Naive B cell (primary cell): Measurements from ENCODE around the gene SP100. TPM values are rescaled to one million over a fixed set of nuclear protein-coding genes. Genes with fewer than 3 reads are reported as not detected.
"Not testable (repeated sequence)": the region's sequence is repeated elsewhere in the genome, so short reads cannot be mapped to it uniquely, and the experiment has no call there.

Source experiments
- ATAC-seq, 2 donors: fragments of 150-1000 bp; cut with Tn5 transposase; 2 replicates each; pipeline ENCODE4 v1.10.0; 2021; ENCODE audit warnings: low read depth in 2 of 2, mild to moderate bottlenecking in 2 of 2, moderate library complexity in 2 of 2
- DNase-seq: peaks from one replicate; pipeline ENCODE4 v3.0.0; 2022
- H3K27ac Mint-ChIP-seq, 6 donors: one replicate each; pipeline ENCODE4 v1.8.0; 2020 to 2022; ENCODE audit warnings: mild to moderate bottlenecking in 6 of 6, mixed read lengths in 6 of 6, moderate library complexity in 5 of 6, inconsistent platforms in 2 of 6
- H3K27me3 Mint-ChIP-seq, 3 donors: one replicate each; pipeline ENCODE4 v1.8.0; 2021 to 2022; ENCODE audit warnings: mixed read lengths in 3 of 3, mild to moderate bottlenecking in 1 of 3
- H3K36me3 Mint-ChIP-seq, 2 donors: one replicate each; pipeline ENCODE4 v1.8.0; 2020 to 2022; ENCODE audit warnings: mixed read lengths in 2 of 2, inconsistent platforms in 1 of 2, mild to moderate bottlenecking in 1 of 2
- H3K4me1 Mint-ChIP-seq, 3 donors: one replicate each; pipeline ENCODE4 v1.8.0; 2020 to 2022; ENCODE audit warnings: mixed read lengths in 3 of 3, inconsistent platforms in 1 of 3, mild to moderate bottlenecking in 1 of 3, moderate library complexity in 1 of 3
- H3K4me3 Mint-ChIP-seq, 8 donors: one replicate each; pipeline ENCODE4 v1.8.0; 2020 to 2022; ENCODE audit warnings: mild to moderate bottlenecking in 8 of 8, mixed read lengths in 8 of 8, moderate library complexity in 8 of 8, inconsistent platforms in 2 of 8
- H3K9me3 Mint-ChIP-seq, 7 donors: one replicate each; pipeline ENCODE4 v1.8.0; 2020 to 2022; ENCODE audit warnings: mixed read lengths in 7 of 7, mild to moderate bottlenecking in 5 of 7, inconsistent platforms in 2 of 7, moderate library complexity in 1 of 7
- polyA plus RNA-seq, 6 donors: library from polyadenylated mRNA; unstranded; fragments of 300-500 nt; fragmentation: Illumina TruSeq; gene quantifications; one replicate each; pipeline ENCODE4 v1.2.3, GENCODE V29; 2021; ENCODE audit warnings: low read depth in 6 of 6

Gene SP100
- polyA plus RNA-seq, 6 donors from 2014 or later = 188 to 428 (median 231) TPM

DNA sequence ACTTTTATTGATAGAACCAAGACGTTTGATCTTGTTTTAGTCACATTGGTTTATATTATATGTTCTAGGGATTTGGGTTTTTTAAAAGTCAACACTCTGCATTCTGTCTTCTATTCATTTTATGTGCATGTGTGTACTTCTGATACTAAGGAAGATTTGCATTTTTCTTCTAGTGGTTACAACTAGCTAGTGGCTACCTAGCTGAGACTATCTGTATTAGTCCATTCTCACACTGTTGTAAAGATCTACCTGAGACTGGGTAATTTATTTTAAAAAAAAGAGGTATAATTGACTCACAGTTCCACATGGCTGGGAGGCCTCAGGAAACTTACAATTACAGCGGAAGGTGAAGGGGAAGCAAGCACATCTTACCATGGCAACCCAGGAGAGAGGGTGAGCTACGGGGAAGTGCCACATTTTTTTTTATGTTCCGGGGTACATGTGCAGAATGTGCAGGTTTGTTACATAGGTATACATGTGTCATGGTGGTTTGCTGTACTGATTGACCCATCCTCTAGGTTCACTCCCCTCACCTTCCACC, 69.9 kb downstream of the SP100 start:
- Mint-ChIP-seq H3K36me3 (peaks cover 81 to 84% of the 10 kb centered on the region in 2 donors), H3K9me3 (peaks cover 4 to 25% (median 16%) of the 10 kb centered on the region in 7 donors), H3K4me3 (peak overlapping the region in 2 of 8 donors; percentile 70 to 76), H3K27me3 (no peaks in the 10 kb centered on the region), H3K27ac (peak overlapping the region in 4 of 6 donors; percentile 37 to 88 (median 70)), H3K4me1 (peaks cover 42 to 67% (median 50%) of the 10 kb centered on the region in 3 donors)
- DNase-seq (peak; percentile 46), ATAC-seq (peak in 1 of 2 donors; percentile 92)

DNA sequence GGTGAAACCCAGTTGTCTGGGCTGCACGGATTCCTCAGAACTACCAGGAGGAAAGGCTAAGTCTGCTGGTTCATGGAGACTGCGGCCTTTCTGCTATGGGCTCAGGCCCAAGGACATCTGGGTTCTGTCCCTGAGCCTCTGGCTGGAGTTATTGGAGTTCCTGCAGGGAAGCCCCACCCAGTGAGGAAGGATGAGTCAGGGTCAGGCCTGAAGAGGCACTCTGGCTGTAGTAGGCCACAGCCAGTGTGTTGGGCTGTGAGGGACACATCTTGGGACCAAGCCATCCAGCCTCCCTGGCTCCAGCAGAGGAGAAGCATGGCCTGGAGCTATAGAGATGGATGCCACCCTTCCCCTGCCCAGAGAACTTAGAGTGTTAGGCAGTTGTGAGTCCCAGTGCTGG, 75.2 kb downstream of the SP100 start:
- not testable (repeated sequence) for ATAC-seq, H3K27me3 Mint-ChIP-seq, DNase-seq
- peak overlapping the region in 1 of 8 donors; percentile 64 for H3K4me3 Mint-ChIP-seq
- peaks cover 4 to 25% (median 19%) of the 10 kb centered on the region in 7 donors for H3K9me3 Mint-ChIP-seq
- H3K36me3 Mint-ChIP-seq = peaks cover 79 to 87% of the 10 kb centered on the region in 2 donors
- peak overlapping the region in 4 of 6 donors; percentile 12 to 92 (median 86) for H3K27ac Mint-ChIP-seq
- H3K4me1 Mint-ChIP-seq = peaks cover 44 to 86% (median 72%) of the 10 kb centered on the region in 3 donors

DNA sequence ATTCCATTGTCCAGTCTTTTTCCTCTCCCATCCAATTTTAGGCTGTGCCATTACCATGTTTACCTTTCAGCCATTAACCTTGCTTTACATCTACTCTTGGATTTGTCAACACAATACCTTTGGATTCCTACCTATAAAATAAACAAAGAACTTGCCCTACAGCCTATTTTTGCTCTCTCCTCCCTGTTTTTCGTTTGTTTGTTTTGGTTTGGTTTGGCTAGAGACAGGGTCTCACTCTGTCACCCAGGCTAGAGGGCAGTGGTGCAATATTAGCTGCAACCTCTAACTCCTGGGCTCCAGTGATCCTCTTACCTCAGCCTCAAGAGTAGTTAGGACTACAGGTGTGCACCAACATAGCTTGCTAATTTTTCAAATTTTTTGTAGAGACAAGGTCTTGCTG, 76.1 kb downstream of the SP100 start:
- H3K27ac Mint-ChIP-seq = peak overlapping the region in 5 of 6 donors; percentile 2 to 92 (median 70)
- DNase-seq (no peak), ATAC-seq (no peak)
- peaks cover 5 to 22% (median 17%) of the 10 kb centered on the region in 7 donors for H3K9me3 Mint-ChIP-seq
- peaks cover 73 to 81% of the 10 kb centered on the region in 2 donors for H3K36me3 Mint-ChIP-seq
- H3K4me3 Mint-ChIP-seq = peak overlapping the region in 4 of 8 donors; percentile 17 to 73 (median 46)
- H3K4me1 Mint-ChIP-seq = peaks cover 46 to 88% (median 78%) of the 10 kb centered on the region in 3 donors
- no peaks in the 10 kb centered on the region for H3K27me3 Mint-ChIP-seq

DNA sequence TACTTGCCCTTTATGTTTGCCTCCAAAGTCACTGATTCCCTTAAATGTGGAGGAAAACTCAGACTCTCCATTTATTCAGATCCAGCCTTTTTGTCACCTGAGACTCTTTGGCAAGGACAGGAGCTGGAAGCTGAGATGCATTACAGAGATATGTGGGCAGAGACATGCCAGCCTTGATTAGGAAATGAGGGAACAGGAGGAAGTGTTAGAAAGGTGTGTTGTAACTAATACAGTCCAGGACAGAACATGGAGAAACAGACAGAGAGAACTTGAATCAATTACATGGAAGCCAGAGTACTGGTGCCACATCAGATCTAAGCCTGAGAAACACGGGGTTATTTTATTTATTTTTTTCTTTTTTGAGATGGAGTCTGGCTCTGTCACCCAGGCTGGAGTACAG, 79.0 kb downstream of the SP100 start:
- H3K4me3 Mint-ChIP-seq = peak overlapping the region in 3 of 8 donors; percentile 24 to 50 (median 26)

GRCh38 chr2:230496891-230497290, 80.9 kb downstream of the SP100 start:
- peak overlapping the region; percentile 85 to 97 (median 94) for H3K27ac Mint-ChIP-seq
- H3K36me3 Mint-ChIP-seq = peaks cover 69 to 72% of the 10 kb centered on the region in 2 donors
- H3K4me3 Mint-ChIP-seq = peak overlapping the region; percentile 36 to 88 (median 78)
- DNase-seq (peak; percentile 16), ATAC-seq (peak; percentile 65 to 72)
- peaks cover 43 to 74% (median 69%) of the 10 kb centered on the region in 3 donors for H3K4me1 Mint-ChIP-seq
- peaks cover 0 to 9% (median 2%) of the 10 kb centered on the region in 7 donors for H3K9me3 Mint-ChIP-seq
- H3K27me3 Mint-ChIP-seq = no peaks in the 10 kb centered on the region

More for the DNA sequence above, 79.0 kb downstream of the SP100 start:
- Mint-ChIP-seq H3K27me3 (no peaks in the 10 kb centered on the region), H3K36me3 (peaks cover 74 to 78% of the 10 kb centered on the region in 2 donors), H3K9me3 (peaks cover 3 to 11% (median 8%) of the 10 kb centered on the region in 7 donors), H3K27ac (peak overlapping the region; percentile 33 to 93 (median 54)), H3K4me1 (peaks cover 53 to 87% (median 78%) of the 10 kb centered on the region in 3 donors)
- ATAC-seq (no peak), DNase-seq (no peak)

- H3K27ac Mint-ChIP-seq = peak overlapping the region; percentile 75 to 96 (median 91)
- H3K4me3 Mint-ChIP-seq = peak overlapping the region in 4 of 8 donors; percentile 15 to 88 (median 44)
- no peaks in the 10 kb centered on the region for H3K27me3 Mint-ChIP-seq
- peaks cover 61 to 70% of the 10 kb centered on the region in 2 donors for H3K36me3 Mint-ChIP-seq
- ATAC-seq (no peak), DNase-seq (no peak)
- peaks cover 36 to 64% (median 63%) of the 10 kb centered on the region in 3 donors for H3K4me1 Mint-ChIP-seq
- H3K9me3 Mint-ChIP-seq = peaks cover 0 to 9% (median 2%) of the 10 kb centered on the region in 7 donors
Observed at GRCh38 chr2:230498506-230499107, 82.6 kb downstream of the SP100 start.

- Mint-ChIP-seq H3K36me3 (peaks cover 47 to 70% of the 10 kb centered on the region in 2 donors), H3K27me3 (no peaks in the 10 kb centered on the region), H3K9me3 (peaks cover 0 to 4% (median 0%) of the 10 kb centered on the region in 7 donors), H3K4me1 (peaks cover 36 to 65% (median 49%) of the 10 kb centered on the region in 3 donors), H3K27ac (peak overlapping the region in 3 of 6 donors; percentile 69 to 79 (median 78)), H3K4me3 (no peak overlapping the region)
- ATAC-seq (no peak), DNase-seq (no peak)
Observed at GRCh38 chr2:230502593-230502992, 86.6 kb downstream of the SP100 start.

DNA sequence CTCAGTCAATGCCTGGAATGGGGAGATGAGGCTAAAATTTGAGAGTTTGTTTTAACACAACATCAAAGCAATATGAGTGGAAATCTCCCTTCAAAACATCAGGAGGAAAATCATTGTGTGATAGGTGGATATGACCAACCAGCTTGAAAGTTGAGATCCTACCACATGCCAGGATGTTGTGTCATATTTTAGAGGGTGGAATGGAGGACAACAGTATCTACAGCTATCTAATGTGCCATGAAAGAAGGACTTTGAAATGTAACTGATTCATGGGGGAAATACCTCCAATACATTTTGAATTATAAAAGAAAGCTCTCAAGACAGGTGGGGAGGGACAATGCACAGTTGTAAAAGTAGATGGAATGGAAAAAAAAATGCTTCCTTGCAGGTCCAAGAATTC, 87.8 kb downstream of the SP100 start:
- H3K27ac Mint-ChIP-seq = peak overlapping the region in 4 of 6 donors; percentile 12 to 79 (median 48)
- H3K27me3 Mint-ChIP-seq = no peaks in the 10 kb centered on the region
- peak overlapping the region in 1 of 8 donors; percentile 54 for H3K4me3 Mint-ChIP-seq
- peaks cover 34 to 58% (median 42%) of the 10 kb centered on the region in 3 donors for H3K4me1 Mint-ChIP-seq
- DNase-seq (no peak), ATAC-seq (no peak)
- H3K36me3 Mint-ChIP-seq = peaks cover 50 to 66% of the 10 kb centered on the region in 2 donors
- H3K9me3 Mint-ChIP-seq = peaks cover 0 to 4% (median 0%) of the 10 kb centered on the region in 7 donors

- peaks cover 36 to 61% of the 10 kb centered on the region in 2 donors for H3K36me3 Mint-ChIP-seq
- H3K27ac Mint-ChIP-seq = peak overlapping the region in 5 of 6 donors; percentile 8 to 72 (median 58)
Observed at GRCh38 chr2:230505162-230505561, 89.2 kb downstream of the SP100 start.

GRCh38 chr2:230512955-230513748, 97.2 kb downstream of the SP100 start:
- no peak overlapping the region for H3K4me3 Mint-ChIP-seq
- no peaks in the 10 kb centered on the region for H3K9me3 Mint-ChIP-seq
- ATAC-seq (no peak), DNase-seq (no peak)
- H3K27me3 Mint-ChIP-seq = no peaks in the 10 kb centered on the region
- peaks cover 7 to 18% (median 9%) of the 10 kb centered on the region in 3 donors for H3K4me1 Mint-ChIP-seq
- H3K27ac Mint-ChIP-seq = peak overlapping the region in 2 of 6 donors; percentile 47 to 74
- peaks cover 18 to 28% of the 10 kb centered on the region in 2 donors for H3K36me3 Mint-ChIP-seq

More at GRCh38 chr2:230505162-230505561, 89.2 kb downstream of the SP100 start:
- ATAC-seq = peak in 1 of 2 donors; percentile 25
- Mint-ChIP-seq H3K4me3 (peak overlapping the region in 2 of 8 donors; percentile 0 to 40), H3K27me3 (no peaks in the 10 kb centered on the region), H3K9me3 (peaks cover 0 to 4% (median 0%) of the 10 kb centered on the region in 7 donors), H3K4me1 (peaks cover 26 to 49% (median 31%) of the 10 kb centered on the region in 3 donors)
- no peak for DNase-seq

DNA sequence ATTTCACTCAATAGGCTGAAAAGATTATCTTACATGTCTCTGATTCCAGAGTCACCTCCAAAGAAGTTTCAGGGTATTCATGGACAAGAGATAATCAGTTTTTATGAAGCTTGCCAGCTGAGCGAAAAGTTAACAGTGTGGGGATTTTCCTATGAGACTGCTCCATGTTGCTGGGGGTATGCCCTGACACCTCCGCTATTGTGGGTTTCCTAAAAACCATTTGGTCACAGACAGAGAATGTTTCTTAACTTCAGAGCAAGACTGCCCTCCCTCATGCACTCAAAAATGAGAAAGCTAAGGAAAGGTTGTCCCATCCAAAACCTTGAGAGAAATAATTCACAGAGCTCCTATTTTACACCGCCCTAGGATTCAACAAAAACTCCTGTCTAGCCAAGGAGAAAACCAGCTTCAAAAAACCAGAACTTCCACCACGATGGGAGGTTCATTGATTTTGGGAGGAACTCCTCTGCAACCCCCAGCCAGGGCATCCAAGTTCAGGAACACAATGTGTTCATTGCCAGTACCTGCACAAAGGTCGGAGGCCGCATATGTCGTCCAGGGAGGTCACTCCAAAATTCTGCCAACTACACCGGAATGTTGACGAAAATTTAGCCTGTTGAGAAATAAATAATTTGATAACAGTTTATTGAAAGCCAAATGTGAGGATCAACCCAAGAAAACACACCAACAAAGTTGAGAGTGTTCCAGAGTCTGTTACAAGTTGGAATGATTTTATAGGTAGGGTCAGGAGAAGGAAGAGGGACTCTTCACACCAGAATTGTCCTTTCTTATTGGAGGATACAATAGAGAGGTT, 104.3 kb downstream of the SP100 start:
- no peaks in the 10 kb centered on the region for H3K27me3 Mint-ChIP-seq
- H3K27ac Mint-ChIP-seq = peak overlapping the region in 2 of 6 donors; percentile 40 to 42
- H3K36me3 Mint-ChIP-seq = peaks cover 32 to 36% of the 10 kb centered on the region in 2 donors
- H3K4me1 Mint-ChIP-seq = peaks cover 7 to 13% (median 10%) of the 10 kb centered on the region in 3 donors
- DNase-seq (no peak), ATAC-seq (no peak)
- H3K9me3 Mint-ChIP-seq = peaks cover 4 to 32% (median 24%) of the 10 kb centered on the region in 7 donors
- H3K4me3 Mint-ChIP-seq = peak overlapping the region in 2 of 8 donors; percentile 35 to 54

DNA sequence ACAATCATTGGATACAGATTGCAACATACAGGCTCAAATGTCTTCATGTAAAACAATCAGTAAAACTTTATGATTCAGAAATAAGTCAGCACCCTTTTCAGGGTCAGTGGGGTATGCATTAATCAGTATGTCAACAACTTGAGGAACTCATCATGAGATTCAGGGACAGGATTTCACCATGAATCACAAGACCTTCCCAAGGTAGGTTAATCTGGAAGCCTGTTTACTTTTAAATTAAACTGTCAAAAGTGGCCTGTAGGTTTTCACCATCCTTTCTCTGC, 104.8 kb downstream of the SP100 start:
- Mint-ChIP-seq H3K9me3 (peaks cover 4 to 32% (median 27%) of the 10 kb centered on the region in 7 donors), H3K27me3 (no peaks in the 10 kb centered on the region), H3K4me1 (peaks cover 8 to 17% (median 11%) of the 10 kb centered on the region in 3 donors), H3K4me3 (no peak overlapping the region), H3K36me3 (peaks cover 31 to 32% of the 10 kb centered on the region in 2 donors), H3K27ac (no peak overlapping the region)
- no peak for DNase-seq
- no peak for ATAC-seq
